GM23338 (cell line): ENCODE data around the gene PDE4B. TPM values are rescaled to one million over a fixed set of nuclear protein-coding genes. Genes with fewer than 3 reads are reported as not detected.
A peak's percentile ranks its signal among the peaks of the same experiment; 100 is the strongest.

Source experiments
- ATAC-seq: fragments of 200-7000 bp; cut with Tn5 transposase; 3 replicates; pipeline ENCODE4 v1.9.1; 2020
- DNase-seq: peaks from one replicate; pipeline ENCODE4 v3.0.0-alpha.2; 2015; ENCODE audit warnings: low spot score
- H2AFZ ChIP-seq: fragments of 200-600 bp; sonication (generic); 2 replicates; pipeline ENCODE4 v1.8.0; 2016; ENCODE audit warnings: antibody characterized with exemption, mild to moderate bottlenecking, moderate library complexity
- H3F3A ChIP-seq: fragments of 200-600 bp; sonication (generic); replicated peaks from 2 replicates; pipeline ENCODE4 v1.8.0; 2017; ENCODE audit warnings: antibody characterized with exemption, mixed run types, low read depth
- H3K27ac ChIP-seq: fragments of 200-600 bp; sonication (generic); 2 replicates; pipeline ENCODE4 v1.6.1; 2016; ENCODE audit warnings: low read depth
- H3K27me3 ChIP-seq: fragments of 200-600 bp; sonication (generic); 2 replicates; pipeline ENCODE4 v1.8.0; 2016; ENCODE audit warnings: mild to moderate bottlenecking, mixed run types, moderate library complexity; ENCODE audit not compliant: insufficient read depth
- H3K36me3 ChIP-seq: fragments of 200-600 bp; sonication (generic); 2 replicates; pipeline ENCODE4 v1.8.0; 2016; ENCODE audit warnings: mild to moderate bottlenecking; ENCODE audit not compliant: insufficient read depth
- H3K4me1 ChIP-seq: fragments of 200-600 bp; sonication (generic); 2 replicates; pipeline ENCODE4 v1.8.0; 2016; ENCODE audit warnings: mild to moderate bottlenecking, moderate library complexity; ENCODE audit not compliant: insufficient read depth
- H3K4me2 ChIP-seq: fragments of 200-600 bp; sonication (generic); 2 replicates; pipeline ENCODE4 v1.7.1; 2017; ENCODE audit warnings: mixed run types
- H3K4me3 ChIP-seq: fragments of 200-600 bp; sonication (generic); 2 replicates; pipeline ENCODE4 v1.6.1; 2016; ENCODE audit warnings: mixed run types
- H3K79me2 ChIP-seq: fragments of 200-600 bp; sonication (generic); replicated peaks from 2 replicates; pipeline ENCODE4 v1.8.0; 2017; ENCODE audit warnings: mild to moderate bottlenecking; ENCODE audit not compliant: insufficient read depth
- H3K9me2 ChIP-seq: fragments of 200-600 bp; sonication (generic); 2 replicates; pipeline ENCODE4 v1.8.0; 2017; ENCODE audit not compliant: insufficient read depth
- H4K20me1 ChIP-seq: fragments of 200-600 bp; sonication (generic); replicated peaks from 2 replicates; pipeline ENCODE4 v1.8.0; 2017; ENCODE audit warnings: mild to moderate bottlenecking; ENCODE audit not compliant: insufficient read depth
- H3K27ac Mint-ChIP-seq: 2 replicates; pipeline ENCODE4 v1.8.0; 2020; ENCODE audit warnings: inconsistent platforms, mild to moderate bottlenecking, moderate library complexity, mixed read lengths
- H3K27me3 Mint-ChIP-seq: 3 replicates; pipeline ENCODE4 v1.8.0; 2022; ENCODE audit warnings: low read depth, mild to moderate bottlenecking, moderate library complexity, mixed read lengths, inconsistent platforms; ENCODE audit not compliant: insufficient read depth, poor library complexity
- H3K36me3 Mint-ChIP-seq: 3 replicates; pipeline ENCODE4 v1.8.0; 2021; ENCODE audit warnings: low read depth, mild to moderate bottlenecking, inconsistent platforms, moderate library complexity, mixed read lengths
- H3K4me1 Mint-ChIP-seq: 3 replicates; pipeline ENCODE4 v1.8.0; 2020; ENCODE audit warnings: mild to moderate bottlenecking, inconsistent platforms, mixed read lengths
- H3K4me3 Mint-ChIP-seq: 3 replicates; pipeline ENCODE4 v1.8.0; 2021; ENCODE audit warnings: moderate library complexity, mild to moderate bottlenecking, inconsistent platforms, mixed read lengths
- H3K9me3 Mint-ChIP-seq: 3 replicates; pipeline ENCODE4 v1.8.0; 2020; ENCODE audit warnings: moderate library complexity, mild to moderate bottlenecking, inconsistent platforms, mixed read lengths
- CREB1 ChIP-seq: fragments of 250-450 bp; sonication (Bioruptor Pico); IDR thresholded peaks from 2 replicates; pipeline ENCODE4 v1.5.0; 2020; ENCODE audit warnings: low read depth, mild to moderate bottlenecking, moderate library complexity
- JUNB ChIP-seq: IDR thresholded peaks from one replicate; pipeline ENCODE4 v1.6.1; 2016; ENCODE audit warnings: antibody characterized with exemption; ENCODE audit not compliant: unreplicated experiment
- ZNF331 ChIP-seq: fragments of 250-450 bp; sonication (Bioruptor Pico); IDR thresholded peaks from 2 replicates; pipeline ENCODE4 v1.5.0; 2020; ENCODE audit warnings: low read depth, mild to moderate bottlenecking, moderate library complexity
- polyA plus RNA-seq: library from polyadenylated mRNA; unstranded; fragments of >200 nt; fragmentation: Nextera tagmentation; extraction: Ambion mirVana; gene quantifications from 2 replicates; pipeline ENCODE4 v1.2.1, GENCODE V29; 2016
- total RNA-seq: library from RNA; depleted of rRNA; stranded (reverse); fragments of >200 nt; shearing (Covaris generic); gene quantifications from 2 replicates; pipeline ENCODE4 v1.2.3, GENCODE V29; 2014
- TF ChIP-seq, protein P1 (sequence below): IDR thresholded peaks from one replicate; pipeline ENCODE4 v1.6.1; 2018; ENCODE audit warnings: antibody characterized with exemption; ENCODE audit not compliant: unreplicated experiment
- TF ChIP-seq, protein P2 (sequence below), 2 experiments: fragments of 200-600 bp in 1 of 2; sonication (generic) in 1 of 2; conservative IDR thresholded peaks; 2 replicates each; pipeline versions ENCODE4 v1.5.1 to v1.6.1; 2016 to 2017; ENCODE audit warnings: antibody characterized with exemption in 2 of 2, low read depth in 2 of 2, mild to moderate bottlenecking in 2 of 2, moderate library complexity in 1 of 2

The PDE4B gene
- total and polyA plus RNA-seq, 2 experiments from 2014 or later, result 14.0 to 25.6 TPM

DNA sequence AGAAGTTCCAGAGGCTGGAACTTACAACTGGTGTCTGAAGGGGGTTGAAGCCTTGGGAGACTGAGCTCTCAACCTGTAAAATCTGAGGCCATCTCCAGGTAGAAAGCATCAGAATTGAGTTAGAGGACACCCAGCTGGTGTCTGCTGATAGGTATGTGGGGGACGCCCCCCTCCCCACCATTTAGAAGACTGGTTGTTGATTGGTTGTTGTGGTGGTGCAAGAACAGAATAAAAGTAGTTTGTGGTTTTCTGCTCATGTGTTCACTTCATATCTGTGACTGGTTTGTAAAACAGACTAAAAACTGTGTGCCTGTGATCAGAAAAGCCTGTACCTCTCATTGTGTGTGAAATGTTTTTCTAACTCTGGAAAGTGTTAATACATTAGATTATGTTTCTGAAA, 33.2 kb upstream of the PDE4B start:
- Histone ChIP-seq H3F3A (no peaks in the 10 kb centered on the region), H3K4me2 (no peak overlapping the region), H3K79me2 (no peaks in the 10 kb centered on the region), H3K27me3 (no peaks in the 10 kb centered on the region), H3K36me3 (no peaks in the 10 kb centered on the region), H3K27ac (no peak overlapping the region), H3K4me1 (no peaks in the 10 kb centered on the region), H3K9me2 (no peaks in the 10 kb centered on the region), H3K4me3 (no peak overlapping the region), H2AFZ (no peak overlapping the region), H4K20me1 (no peaks in the 10 kb centered on the region)
- peaks cover 4% of the 10 kb centered on the region; the same call in 2 of the 3 replicates for H3K4me1 Mint-ChIP-seq
- no peak overlapping the region for H3K27ac Mint-ChIP-seq
- peaks cover 2% of the 10 kb centered on the region for H3K27me3 Mint-ChIP-seq
- TF ChIP-seq ZNF331 (CRISPR knock-in tag) (no peak), CREB1 (CRISPR knock-in tag) (no peak), JUNB (no peak)
- TF ChIP-seq, protein P1, sequence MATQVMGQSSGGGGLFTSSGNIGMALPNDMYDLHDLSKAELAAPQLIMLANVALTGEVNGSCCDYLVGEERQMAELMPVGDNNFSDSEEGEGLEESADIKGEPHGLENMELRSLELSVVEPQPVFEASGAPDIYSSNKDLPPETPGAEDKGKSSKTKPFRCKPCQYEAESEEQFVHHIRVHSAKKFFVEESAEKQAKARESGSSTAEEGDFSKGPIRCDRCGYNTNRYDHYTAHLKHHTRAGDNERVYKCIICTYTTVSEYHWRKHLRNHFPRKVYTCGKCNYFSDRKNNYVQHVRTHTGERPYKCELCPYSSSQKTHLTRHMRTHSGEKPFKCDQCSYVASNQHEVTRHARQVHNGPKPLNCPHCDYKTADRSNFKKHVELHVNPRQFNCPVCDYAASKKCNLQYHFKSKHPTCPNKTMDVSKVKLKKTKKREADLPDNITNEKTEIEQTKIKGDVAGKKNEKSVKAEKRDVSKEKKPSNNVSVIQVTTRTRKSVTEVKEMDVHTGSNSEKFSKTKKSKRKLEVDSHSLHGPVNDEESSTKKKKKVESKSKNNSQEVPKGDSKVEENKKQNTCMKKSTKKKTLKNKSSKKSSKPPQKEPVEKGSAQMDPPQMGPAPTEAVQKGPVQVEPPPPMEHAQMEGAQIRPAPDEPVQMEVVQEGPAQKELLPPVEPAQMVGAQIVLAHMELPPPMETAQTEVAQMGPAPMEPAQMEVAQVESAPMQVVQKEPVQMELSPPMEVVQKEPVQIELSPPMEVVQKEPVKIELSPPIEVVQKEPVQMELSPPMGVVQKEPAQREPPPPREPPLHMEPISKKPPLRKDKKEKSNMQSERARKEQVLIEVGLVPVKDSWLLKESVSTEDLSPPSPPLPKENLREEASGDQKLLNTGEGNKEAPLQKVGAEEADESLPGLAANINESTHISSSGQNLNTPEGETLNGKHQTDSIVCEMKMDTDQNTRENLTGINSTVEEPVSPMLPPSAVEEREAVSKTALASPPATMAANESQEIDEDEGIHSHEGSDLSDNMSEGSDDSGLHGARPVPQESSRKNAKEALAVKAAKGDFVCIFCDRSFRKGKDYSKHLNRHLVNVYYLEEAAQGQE, result no peak
- TF ChIP-seq, protein P2, sequence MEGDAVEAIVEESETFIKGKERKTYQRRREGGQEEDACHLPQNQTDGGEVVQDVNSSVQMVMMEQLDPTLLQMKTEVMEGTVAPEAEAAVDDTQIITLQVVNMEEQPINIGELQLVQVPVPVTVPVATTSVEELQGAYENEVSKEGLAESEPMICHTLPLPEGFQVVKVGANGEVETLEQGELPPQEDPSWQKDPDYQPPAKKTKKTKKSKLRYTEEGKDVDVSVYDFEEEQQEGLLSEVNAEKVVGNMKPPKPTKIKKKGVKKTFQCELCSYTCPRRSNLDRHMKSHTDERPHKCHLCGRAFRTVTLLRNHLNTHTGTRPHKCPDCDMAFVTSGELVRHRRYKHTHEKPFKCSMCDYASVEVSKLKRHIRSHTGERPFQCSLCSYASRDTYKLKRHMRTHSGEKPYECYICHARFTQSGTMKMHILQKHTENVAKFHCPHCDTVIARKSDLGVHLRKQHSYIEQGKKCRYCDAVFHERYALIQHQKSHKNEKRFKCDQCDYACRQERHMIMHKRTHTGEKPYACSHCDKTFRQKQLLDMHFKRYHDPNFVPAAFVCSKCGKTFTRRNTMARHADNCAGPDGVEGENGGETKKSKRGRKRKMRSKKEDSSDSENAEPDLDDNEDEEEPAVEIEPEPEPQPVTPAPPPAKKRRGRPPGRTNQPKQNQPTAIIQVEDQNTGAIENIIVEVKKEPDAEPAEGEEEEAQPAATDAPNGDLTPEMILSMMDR (conservative IDR thresholded peaks at IDR 0.05; ENCODE audit: low read depth in 2 of 2), result no peak
- H3K4me3 Mint-ChIP-seq, result no peak overlapping the region
- H3K36me3 Mint-ChIP-seq, result no peaks in the 10 kb centered on the region
- no peaks in the 10 kb centered on the region for H3K9me3 Mint-ChIP-seq
- ATAC-seq (no peak), DNase-seq (no peak)

DNA sequence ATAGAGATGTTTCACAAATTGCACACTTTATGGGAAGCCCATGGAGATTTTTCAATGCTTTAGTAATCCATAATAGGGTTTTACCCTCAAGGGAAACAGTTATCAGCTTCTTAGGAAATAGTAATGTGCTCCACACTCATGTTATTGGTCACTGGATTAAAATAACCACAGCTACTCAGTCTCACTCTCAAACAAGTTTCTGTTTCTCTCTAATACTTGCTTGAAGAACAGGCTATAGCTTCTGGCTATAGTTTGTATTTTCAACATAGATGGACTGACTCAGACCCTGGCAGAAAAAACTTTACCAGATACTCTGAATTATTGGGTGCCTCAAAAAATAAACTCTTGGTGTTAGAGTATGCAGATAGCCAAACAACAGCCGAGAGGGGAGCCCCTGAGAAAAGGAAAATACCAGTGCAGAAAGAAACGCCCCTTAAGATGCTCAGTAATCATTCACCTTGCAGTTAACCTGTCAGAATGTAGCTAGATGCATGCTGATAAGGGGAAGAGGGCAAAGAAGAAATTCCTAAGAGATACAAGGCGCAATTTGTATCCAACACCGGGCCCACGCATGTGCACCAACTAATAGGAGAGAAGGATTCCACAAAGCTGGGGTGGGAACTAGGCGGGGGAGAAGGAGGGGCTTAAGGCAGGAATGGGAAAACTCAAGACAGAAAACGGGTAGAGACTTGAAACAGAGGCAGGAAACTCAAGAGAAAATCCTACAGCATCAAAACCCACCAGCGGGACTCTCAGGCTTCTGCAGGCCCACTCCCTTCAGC, 30.4 kb upstream of the PDE4B start:
- no peaks in the 10 kb centered on the region; the same call in 2 of the 3 replicates for H3K9me3 Mint-ChIP-seq
- H3K4me3 Mint-ChIP-seq, result no peak overlapping the region
- no peak overlapping the region for H3K4me3 ChIP-seq
- ATAC-seq (peak; percentile 52; the same call in 2 of the 3 replicates), DNase-seq (peak; percentile 37)
- TF ChIP-seq CREB1 (CRISPR knock-in tag), result no peak
- TF ChIP-seq, protein P1, result no peak
- TF ChIP-seq, protein P2 (conservative IDR thresholded peaks at IDR 0.05; ENCODE audit: low read depth in 2 of 2), result no peak
- H4K20me1 ChIP-seq, result no peaks in the 10 kb centered on the region
- H3K27ac ChIP-seq, result no peak overlapping the region
- peaks cover 4% of the 10 kb centered on the region; the same call in 2 of the 3 replicates for H3K4me1 Mint-ChIP-seq
- peaks cover 2% of the 10 kb centered on the region for H3K27me3 Mint-ChIP-seq
- no peaks in the 10 kb centered on the region for H3F3A ChIP-seq
- H3K9me2 ChIP-seq, result no peaks in the 10 kb centered on the region
- no peak overlapping the region for H3K4me2 ChIP-seq
- H3K27ac Mint-ChIP-seq, result no peak overlapping the region
- no peaks in the 10 kb centered on the region for H3K36me3 ChIP-seq
- no peaks in the 10 kb centered on the region for H3K27me3 ChIP-seq
- no peaks in the 10 kb centered on the region for H3K79me2 ChIP-seq
- H3K4me1 ChIP-seq, result no peaks in the 10 kb centered on the region
- H3K36me3 Mint-ChIP-seq, result no peaks in the 10 kb centered on the region
- H2AFZ ChIP-seq, result peak overlapping the region; percentile 84
